ENCODE data around the gene ABI3. TPM values are rescaled to one million over a fixed set of nuclear protein-coding genes. Genes with fewer than 3 reads are reported as not detected.

ABI3 gene
- total and polyA plus RNA-seq, 2 donors (not counting 1 experiment from before 2014, with no cell fraction given): 15.6 to 23.3 TPM

- no peak overlapping the region for H3K4me2 ChIP-seq (replicated peaks; ENCODE audit: low read depth, low read length, poor library complexity, severe bottlenecking)
- CTCF ChIA-PET: interaction anchor here (1.0 to 4.5 kb wide), 4 partner anchors 14 to 29 kb away, joined by 3 to 32 read pairs (median 6); no protein-coding TSS in a partner anchor
Observed at GRCh38 chr17:49197346-49197998, 13.0 kb upstream of the ABI3 start.

More at GRCh38 chr17:49197346-49197998, 13.0 kb upstream of the ABI3 start:
- DNase-seq: no peak
- Histone ChIP-seq H3K79me2 (ENCODE audit: control insufficient read depth, insufficient read depth, low read length) (no peaks in the 10 kb centered on the region), H4K20me1 (ENCODE audit: control insufficient read depth, insufficient read depth, low read length, poor library complexity, severe bottlenecking) (no peaks in the 10 kb centered on the region), H3K9ac (ENCODE audit: low read length) (no peak overlapping the region), H3K9me3 (ENCODE audit: control extremely low read depth in 1 of 3, control insufficient read depth in 2 of 3, insufficient read depth in 1 of 3, low read length in 2 of 3) (no peaks in the 10 kb centered on the region), H3K27me3 (replicated peaks in 1 of 4; ENCODE audit: control extremely low read depth in 1 of 4, control insufficient read depth in 3 of 4, insufficient read depth in 4 of 4, low read length in 3 of 4) (no peaks in the 10 kb centered on the region), H3K4me3 (ENCODE audit: control extremely low read depth in 1 of 5, extremely low read depth in 1 of 5, insufficient read depth in 1 of 5, low read depth in 2 of 5, low read length in 4 of 5) (no peak overlapping the region), H2AFZ (ENCODE audit: insufficient read depth, low read depth, low read length, poor library complexity, severe bottlenecking) (no peak overlapping the region), H3K27ac (ENCODE audit: low read length in 2 of 2) (no peak overlapping the region), H3K4me1 (ENCODE audit: control insufficient read depth in 2 of 2, insufficient read depth in 2 of 2, low read length in 2 of 2) (peaks cover 11 to 16% of the 10 kb centered on the region in 2 donors), H3K36me3 (replicated peaks in 1 of 2; ENCODE audit: control extremely low read depth in 1 of 2, control insufficient read depth in 1 of 2, extremely low read depth in 1 of 2, insufficient read depth in 2 of 2, low read length in 1 of 2) (no peaks in the 10 kb centered on the region)
- Mint-ChIP-seq H3K27me3 (no peaks in the 10 kb centered on the region), H3K9me3 (ENCODE audit: insufficient read depth) (no peaks in the 10 kb centered on the region), H3K4me3 (no peak overlapping the region), H3K4me1 (peaks cover 22% of the 10 kb centered on the region), H3K27ac (peak overlapping the region; percentile 2)
- intact Hi-C loops (cut with micrococcal nuclease): loop anchor here (10.0 kb wide), 2 partner anchors 477 to 1093 kb away; partner anchors contain the start of genes CBX1, SNX11 and SPOP
- no peak for ATAC-seq (ENCODE audit: low read depth)
- no peak for TF ChIP-seq CTCF (IDR thresholded peaks at IDR 0.05)
- TF ChIP-seq EZH2 (IDR thresholded peaks at IDR 0.05; ENCODE audit: borderline replicate concordance, insufficient read depth, low read depth, low read length, poor library complexity, severe bottlenecking): no peak
- POLR2A ChIA-PET: interaction anchor here (0.6 to 1.4 kb wide), 2 partner anchors 13 to 1080 kb away, joined by 3 to 4 read pairs; partner anchors contain the start of genes ABI3 and GNGT2
- 68% methylated on average over 4 of the region's 5 CpGs for WGBS (ENCODE audit: insufficient coverage)
